ENCODE results near the gene DENND1A.
"Not testable (repeated sequence)": the region's sequence is repeated elsewhere in the genome, so short reads cannot be mapped to it uniquely, and the experiment has no call there.

Gene DENND1A

DNA sequence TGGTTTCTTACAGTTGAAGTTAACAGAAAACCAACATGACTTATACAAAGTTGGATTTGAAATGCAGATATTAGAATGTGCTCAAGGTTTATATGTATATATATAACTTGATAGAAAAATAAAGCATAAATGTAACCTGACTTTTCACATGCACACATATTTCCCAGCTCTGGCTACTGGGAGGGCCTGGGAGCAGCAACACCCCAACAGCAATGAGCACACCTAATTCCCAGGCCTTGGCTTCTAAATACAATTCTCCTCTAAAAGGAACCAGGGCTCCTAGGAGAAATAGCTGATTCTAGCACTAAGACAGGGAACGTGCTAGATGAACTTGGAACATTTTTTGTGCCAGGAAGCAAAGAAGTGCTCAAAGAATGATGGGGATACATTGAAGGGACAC, 42.1 kb downstream of the DENND1A start:
- DNase-seq (ENCODE audit: insufficient read length, low spot score), result no peak
- TF ChIP-seq, protein P1, sequence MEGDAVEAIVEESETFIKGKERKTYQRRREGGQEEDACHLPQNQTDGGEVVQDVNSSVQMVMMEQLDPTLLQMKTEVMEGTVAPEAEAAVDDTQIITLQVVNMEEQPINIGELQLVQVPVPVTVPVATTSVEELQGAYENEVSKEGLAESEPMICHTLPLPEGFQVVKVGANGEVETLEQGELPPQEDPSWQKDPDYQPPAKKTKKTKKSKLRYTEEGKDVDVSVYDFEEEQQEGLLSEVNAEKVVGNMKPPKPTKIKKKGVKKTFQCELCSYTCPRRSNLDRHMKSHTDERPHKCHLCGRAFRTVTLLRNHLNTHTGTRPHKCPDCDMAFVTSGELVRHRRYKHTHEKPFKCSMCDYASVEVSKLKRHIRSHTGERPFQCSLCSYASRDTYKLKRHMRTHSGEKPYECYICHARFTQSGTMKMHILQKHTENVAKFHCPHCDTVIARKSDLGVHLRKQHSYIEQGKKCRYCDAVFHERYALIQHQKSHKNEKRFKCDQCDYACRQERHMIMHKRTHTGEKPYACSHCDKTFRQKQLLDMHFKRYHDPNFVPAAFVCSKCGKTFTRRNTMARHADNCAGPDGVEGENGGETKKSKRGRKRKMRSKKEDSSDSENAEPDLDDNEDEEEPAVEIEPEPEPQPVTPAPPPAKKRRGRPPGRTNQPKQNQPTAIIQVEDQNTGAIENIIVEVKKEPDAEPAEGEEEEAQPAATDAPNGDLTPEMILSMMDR (IDR thresholded peaks at IDR 0.05; ENCODE audit: insufficient read depth, missing control alignments), result no peak
- no peak for FAIRE-seq

DNA sequence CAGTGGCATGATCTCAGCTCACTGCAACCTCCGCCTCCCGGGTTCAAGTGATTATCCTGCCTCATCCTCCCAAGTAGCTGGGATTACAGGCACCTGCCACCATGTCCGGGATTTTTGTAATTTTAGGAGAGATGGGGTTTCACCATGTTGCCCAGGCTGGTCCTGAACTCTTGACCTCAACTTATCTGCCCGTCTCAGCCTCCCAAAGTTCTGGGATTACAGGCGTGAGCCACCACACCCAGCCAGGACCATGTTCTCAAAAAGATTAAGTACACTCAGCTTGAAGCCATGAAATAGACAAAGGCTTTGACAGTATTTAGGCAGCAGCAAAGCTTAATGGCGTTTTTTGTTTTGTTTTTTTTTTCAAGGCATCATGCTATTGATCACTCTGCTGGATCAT, 44.1 kb downstream of the DENND1A start:
- not testable (repeated sequence) for DNase-seq (ENCODE audit: insufficient read length, low spot score); FAIRE-seq

DNA sequence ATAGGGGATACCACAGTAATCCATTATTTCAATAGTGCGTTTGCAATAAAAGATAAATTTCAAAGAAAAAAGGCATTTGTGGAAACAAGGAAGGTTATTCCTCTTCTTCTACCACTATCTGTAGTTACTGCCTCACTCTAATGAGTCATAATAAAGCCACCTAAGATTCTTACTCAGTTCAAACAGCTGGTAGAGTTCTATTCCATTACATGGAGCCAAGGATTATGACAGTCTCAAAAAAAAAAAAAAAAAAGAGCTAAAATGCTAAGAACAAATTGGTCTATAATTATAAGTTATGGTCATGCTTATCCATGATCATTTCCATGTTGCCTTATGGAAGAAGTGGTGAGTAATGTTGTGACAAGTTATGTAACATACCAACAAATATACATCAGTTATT, 46.3 kb downstream of the DENND1A start:
- TF ChIP-seq, protein P1 (IDR thresholded peaks at IDR 0.05; ENCODE audit: insufficient read depth, missing control alignments), result no peak
- FAIRE-seq, result no peak
- no peak for DNase-seq (ENCODE audit: insufficient read length, low spot score)

DNA sequence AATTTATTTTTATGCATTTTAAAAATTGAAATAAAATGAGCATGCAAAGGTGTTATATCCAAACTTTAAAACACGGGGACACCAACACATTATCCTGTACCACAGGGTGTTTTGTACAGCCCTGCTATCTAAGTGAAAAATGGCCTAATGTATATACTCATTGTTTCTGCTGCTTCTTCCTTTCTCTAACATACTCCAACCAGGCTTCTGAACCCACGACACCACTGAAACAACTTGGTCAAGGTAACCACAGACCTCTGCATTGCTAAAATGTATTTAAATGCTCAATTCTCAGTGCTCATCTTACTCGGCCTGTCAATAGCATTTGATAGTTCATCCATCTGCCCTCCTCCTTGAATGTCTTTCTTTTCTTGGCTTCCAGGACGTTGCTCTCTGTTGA, 48.3 kb downstream of the DENND1A start:
- TF ChIP-seq, protein P1 (IDR thresholded peaks at IDR 0.05; ENCODE audit: insufficient read depth, missing control alignments), result no peak
- DNase-seq (ENCODE audit: insufficient read length, low spot score) (no peak), FAIRE-seq (no peak)

DNA sequence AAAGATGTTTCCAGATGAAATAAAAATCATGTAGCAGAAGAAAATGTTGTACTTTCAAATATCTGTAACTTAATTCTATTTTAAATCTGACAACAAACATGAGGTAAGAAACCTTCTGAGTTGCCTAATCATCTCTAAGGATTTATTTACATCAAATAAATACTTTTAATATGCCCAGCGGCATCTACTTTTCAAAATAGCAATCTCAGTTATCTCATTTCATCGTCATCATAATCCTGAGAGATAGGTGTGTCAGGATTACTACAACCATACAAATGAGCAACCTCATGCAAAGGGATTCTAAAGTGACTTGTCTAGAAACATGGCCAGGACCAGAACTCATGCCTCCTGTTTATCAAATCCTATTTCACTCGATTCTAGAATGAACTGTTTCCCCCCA, 49.5 kb downstream of the DENND1A start:
- DNase-seq (ENCODE audit: insufficient read length, low spot score) (no peak), FAIRE-seq (no peak)
- TF ChIP-seq, protein P1 (IDR thresholded peaks at IDR 0.05; ENCODE audit: insufficient read depth, missing control alignments), result no peak

DNA sequence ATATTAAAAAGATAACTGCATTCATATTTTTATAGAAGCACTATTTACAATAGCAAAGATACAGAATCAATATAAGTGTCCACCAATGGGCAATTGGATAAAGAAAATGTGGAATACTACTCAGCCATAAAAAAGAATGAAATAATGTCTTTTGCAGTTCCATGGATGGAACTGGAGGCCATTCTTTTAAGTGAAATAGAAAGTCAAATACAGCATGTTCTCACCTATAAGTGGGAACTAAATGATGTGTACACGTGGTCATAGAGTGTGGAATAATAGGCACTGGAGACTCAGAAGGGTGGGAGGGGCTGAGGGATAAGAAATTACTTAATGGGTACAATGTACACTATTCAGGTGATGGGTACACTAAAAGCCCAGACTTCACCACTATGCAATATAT, 53.2 kb downstream of the DENND1A start:
- DNase-seq (ENCODE audit: insufficient read length, low spot score) (no peak), FAIRE-seq (no peak)
- TF ChIP-seq, protein P1 (IDR thresholded peaks at IDR 0.05; ENCODE audit: insufficient read depth, missing control alignments), result no peak

DNA sequence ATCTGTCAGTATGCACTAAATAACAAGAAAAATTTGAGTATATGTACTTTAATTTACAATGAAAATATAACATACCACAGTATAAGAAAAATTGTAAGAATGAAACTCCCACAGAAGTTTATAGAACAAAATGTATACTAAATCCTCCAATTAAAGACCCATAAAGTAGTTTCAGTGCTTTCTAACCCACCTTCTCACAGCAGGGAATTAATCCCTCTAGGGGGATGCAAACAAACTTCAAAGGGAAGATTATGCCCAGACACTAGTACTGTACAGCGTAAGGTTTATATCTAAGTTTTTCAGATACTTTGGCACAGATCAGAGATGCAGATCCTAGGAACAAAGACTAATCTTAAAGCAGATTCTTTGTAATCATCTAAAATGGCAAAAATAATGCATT, 57.2 kb downstream of the DENND1A start:
- TF ChIP-seq, protein P1 (IDR thresholded peaks at IDR 0.05; ENCODE audit: insufficient read depth, missing control alignments), result no peak
- FAIRE-seq (no peak), DNase-seq (ENCODE audit: insufficient read length, low spot score) (no peak)

DNA sequence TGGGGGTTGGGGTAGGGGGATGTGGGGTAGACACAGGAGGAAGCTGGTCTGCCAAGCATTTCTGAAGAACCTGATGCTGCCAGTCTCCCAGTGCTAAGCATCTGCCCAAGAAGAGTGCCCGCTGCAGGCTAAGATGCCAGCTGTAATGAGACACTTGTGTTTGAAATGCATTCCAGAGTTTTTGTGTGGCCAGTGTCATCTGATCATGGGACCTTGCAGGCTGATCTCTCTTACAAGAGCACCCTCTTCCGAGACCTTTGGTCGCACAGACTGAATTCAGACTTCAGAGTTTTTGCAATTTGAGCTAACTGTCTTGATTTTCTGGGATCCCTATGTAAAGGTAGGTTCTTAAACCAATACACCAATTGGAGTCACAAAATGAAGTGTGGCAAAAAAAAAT, 58.1 kb downstream of the DENND1A start:
- no peak for DNase-seq (ENCODE audit: insufficient read length, low spot score)
- FAIRE-seq, result no peak
- TF ChIP-seq, protein P1 (IDR thresholded peaks at IDR 0.05; ENCODE audit: insufficient read depth, missing control alignments), result no peak

Measured in D721Med (cell line).